Stimulated activated CD4-positive, alpha-beta T cell treated with anti-CD3 and anti-CD28 coated beads, Interleukin-1b, Interleukin-23, amount 100 ng/mL, for 24 hours (primary cell): ENCODE data around the gene TMPRSS4.

Experiments used
- DNase-seq, 4 experiments: peaks; one replicate each; pipeline ENCODE4 v3.0.0-alpha.2; 2020; ENCODE audit warnings: low read depth in 4 of 4, low spot score in 1 of 4

The TMPRSS4 gene

GRCh38 chr11:118133816-118134215 lies 56.9 kb downstream of the TMPRSS4 start:
- no peak for DNase-seq

GRCh38 chr11:118135051-118135795 lies 58.3 kb downstream of the TMPRSS4 start:
- no peak for DNase-seq

GRCh38 chr11:118135796-118136165 lies 58.9 kb downstream of the TMPRSS4 start:
- DNase-seq: no peak

- no peak for DNase-seq
Measured at GRCh38 chr11:118136341-118136740, 59.5 kb downstream of the TMPRSS4 start.

- DNase-seq: no peak
Measured at GRCh38 chr11:118136801-118137200, 59.9 kb downstream of the TMPRSS4 start.

- DNase-seq: no peak
Measured at GRCh38 chr11:118138839-118139420, 62.1 kb downstream of the TMPRSS4 start.

GRCh38 chr11:118139578-118139977 lies 62.7 kb downstream of the TMPRSS4 start:
- DNase-seq: no peak

- no peak for DNase-seq
Measured at GRCh38 chr11:118142081-118142480, 65.2 kb downstream of the TMPRSS4 start.

GRCh38 chr11:118142809-118143208 lies 65.9 kb downstream of the TMPRSS4 start:
- no peak for DNase-seq

GRCh38 chr11:118143661-118144185 lies 66.8 kb downstream of the TMPRSS4 start:
- no peak for DNase-seq

GRCh38 chr11:118144301-118145268 lies 67.7 kb downstream of the TMPRSS4 start:
- no peak for DNase-seq

- DNase-seq: peak; percentile 77 to 90 (median 82)
Measured at GRCh38 chr11:118145285-118146227, 68.7 kb downstream of the TMPRSS4 start.

- no peak for DNase-seq
Measured at GRCh38 chr11:118146554-118146953, 69.7 kb downstream of the TMPRSS4 start.

- no peak for DNase-seq
Measured at GRCh38 chr11:118147502-118147901, 70.6 kb downstream of the TMPRSS4 start.

GRCh38 chr11:118148240-118148639 lies 71.4 kb downstream of the TMPRSS4 start:
- DNase-seq: no peak

GRCh38 chr11:118148856-118149255 lies 72.0 kb downstream of the TMPRSS4 start:
- DNase-seq: no peak

- no peak for DNase-seq
Measured at GRCh38 chr11:118149493-118149892, 72.6 kb downstream of the TMPRSS4 start.

GRCh38 chr11:118151431-118151830 lies 74.6 kb downstream of the TMPRSS4 start:
- no peak for DNase-seq

- no peak for DNase-seq
Measured at GRCh38 chr11:118152020-118152551, 75.2 kb downstream of the TMPRSS4 start.
